Measurements from ENCODE around the gene GSTT2.
"Not testable (repeated sequence)": the region's sequence is repeated elsewhere in the genome, so short reads cannot be mapped to it uniquely, and the experiment has no call there.

The GSTT2 gene

GRCh38 chr22:23956301-23956900 lies 23.5 kb upstream of the GSTT2 start:
- H3K4me2 ChIP-seq (ENCODE audit: low read length): peak overlapping the region; percentile 25; the same call in 1 of the 2 replicates
- H3K4me1 ChIP-seq (ENCODE audit: insufficient read depth, low read length, severe bottlenecking); H3K4me3 ChIP-seq (ENCODE audit: low read depth, low read length, poor library complexity, severe bottlenecking); H3K36me3 ChIP-seq (ENCODE audit: insufficient read depth, low read length); H3F3A ChIP-seq (ENCODE audit: insufficient read depth, low read length); H4K20me1 ChIP-seq (ENCODE audit: insufficient read depth, low read length); H3K9ac ChIP-seq (ENCODE audit: low read length); H2AFZ ChIP-seq (ENCODE audit: low read length); H3K79me2 ChIP-seq (ENCODE audit: insufficient read depth, low read length); H3K27me3 ChIP-seq (ENCODE audit: insufficient read depth, low read length); H3K9me3 ChIP-seq (ENCODE audit: low read length); H3K9me2 ChIP-seq (ENCODE audit: low read depth, low read length); H3K27ac ChIP-seq (ENCODE audit: low read depth, low read length, poor library complexity, severe bottlenecking): not testable (repeated sequence)
- TF ChIP-seq CTCF (IDR thresholded peaks at IDR 0.05; ENCODE audit: low read length): peak; percentile 73

- H3K27me3 ChIP-seq (ENCODE audit: insufficient read depth, low read length); H3K9ac ChIP-seq (ENCODE audit: low read length); H3K4me2 ChIP-seq (ENCODE audit: low read length); H3K79me2 ChIP-seq (ENCODE audit: insufficient read depth, low read length); H2AFZ ChIP-seq (ENCODE audit: low read length); H3F3A ChIP-seq (ENCODE audit: insufficient read depth, low read length); H3K36me3 ChIP-seq (ENCODE audit: insufficient read depth, low read length); H4K20me1 ChIP-seq (ENCODE audit: insufficient read depth, low read length); H3K27ac ChIP-seq (ENCODE audit: low read depth, low read length, poor library complexity, severe bottlenecking); H3K9me2 ChIP-seq (ENCODE audit: low read depth, low read length); H3K4me3 ChIP-seq (ENCODE audit: low read depth, low read length, poor library complexity, severe bottlenecking); H3K9me3 ChIP-seq (ENCODE audit: low read length); H3K4me1 ChIP-seq (ENCODE audit: insufficient read depth, low read length, severe bottlenecking): not testable (repeated sequence)
Measured at GRCh38 chr22:23961084-23961771, 18.7 kb upstream of the GSTT2 start, which contains the start of gene GSTT2B. Gene GSTT2B (minus strand): TSS chr22:23961195. CDS start chr22:23961131, 64 bp downstream.

GRCh38 chr22:23966094-23966493 lies 13.8 kb upstream of the GSTT2 start:
- not testable (repeated sequence) for H2AFZ ChIP-seq (ENCODE audit: low read length); H3K27ac ChIP-seq (ENCODE audit: low read depth, low read length, poor library complexity, severe bottlenecking); H3K27me3 ChIP-seq (ENCODE audit: insufficient read depth, low read length); H3K9ac ChIP-seq (ENCODE audit: low read length); H3F3A ChIP-seq (ENCODE audit: insufficient read depth, low read length); H3K4me3 ChIP-seq (ENCODE audit: low read depth, low read length, poor library complexity, severe bottlenecking); H3K9me2 ChIP-seq (ENCODE audit: low read depth, low read length); H3K79me2 ChIP-seq (ENCODE audit: insufficient read depth, low read length); H3K4me1 ChIP-seq (ENCODE audit: insufficient read depth, low read length, severe bottlenecking); H4K20me1 ChIP-seq (ENCODE audit: insufficient read depth, low read length); H3K9me3 ChIP-seq (ENCODE audit: low read length); H3K4me2 ChIP-seq (ENCODE audit: low read length)
- H3K36me3 ChIP-seq (ENCODE audit: insufficient read depth, low read length): peaks cover 22% of the 10 kb centered on the region

GRCh38 chr22:23966568-23966967 lies 13.4 kb upstream of the GSTT2 start, which contains the start of gene DDTL:
Gene DDTL (plus strand): TSS chr22:23966888. CDS start chr22:23966915, 27 bp downstream.
- H3K4me1 ChIP-seq (ENCODE audit: insufficient read depth, low read length, severe bottlenecking); H3K9me3 ChIP-seq (ENCODE audit: low read length); H3K4me2 ChIP-seq (ENCODE audit: low read length); H3K9me2 ChIP-seq (ENCODE audit: low read depth, low read length); H3K4me3 ChIP-seq (ENCODE audit: low read depth, low read length, poor library complexity, severe bottlenecking); H4K20me1 ChIP-seq (ENCODE audit: insufficient read depth, low read length); H3K79me2 ChIP-seq (ENCODE audit: insufficient read depth, low read length); H3K27ac ChIP-seq (ENCODE audit: low read depth, low read length, poor library complexity, severe bottlenecking); H2AFZ ChIP-seq (ENCODE audit: low read length); H3F3A ChIP-seq (ENCODE audit: insufficient read depth, low read length); H3K9ac ChIP-seq (ENCODE audit: low read length); H3K27me3 ChIP-seq (ENCODE audit: insufficient read depth, low read length): not testable (repeated sequence)
- peaks cover 26% of the 10 kb centered on the region for H3K36me3 ChIP-seq (ENCODE audit: insufficient read depth, low read length)
